Mesenteric fat pad (tissue), 1 donor: Measurements from ENCODE around the gene SNED1. TPM values are rescaled to one million over a fixed set of nuclear protein-coding genes. Genes with fewer than 3 reads are reported as not detected.

Experiments
- DNase-seq: peaks from one replicate; pipeline ENCODE4 v3.0.0-alpha.2; 2020; ENCODE audit warnings: low spot score
- total RNA-seq: library from RNA; stranded (reverse); fragmentation: NEBNext Ultra II Directional; extraction: Animal tissue kit (Norgen Biotek cat#: 25700); gene quantifications from one replicate; pipeline ENCODE4 v1.2.1, GENCODE V29; 2021
- donor health status: DM: yes; HTN: yes; CAD: no.

The SNED1 gene
- total RNA-seq, 1 donor from 2014 or later = 58.0 TPM

DNA sequence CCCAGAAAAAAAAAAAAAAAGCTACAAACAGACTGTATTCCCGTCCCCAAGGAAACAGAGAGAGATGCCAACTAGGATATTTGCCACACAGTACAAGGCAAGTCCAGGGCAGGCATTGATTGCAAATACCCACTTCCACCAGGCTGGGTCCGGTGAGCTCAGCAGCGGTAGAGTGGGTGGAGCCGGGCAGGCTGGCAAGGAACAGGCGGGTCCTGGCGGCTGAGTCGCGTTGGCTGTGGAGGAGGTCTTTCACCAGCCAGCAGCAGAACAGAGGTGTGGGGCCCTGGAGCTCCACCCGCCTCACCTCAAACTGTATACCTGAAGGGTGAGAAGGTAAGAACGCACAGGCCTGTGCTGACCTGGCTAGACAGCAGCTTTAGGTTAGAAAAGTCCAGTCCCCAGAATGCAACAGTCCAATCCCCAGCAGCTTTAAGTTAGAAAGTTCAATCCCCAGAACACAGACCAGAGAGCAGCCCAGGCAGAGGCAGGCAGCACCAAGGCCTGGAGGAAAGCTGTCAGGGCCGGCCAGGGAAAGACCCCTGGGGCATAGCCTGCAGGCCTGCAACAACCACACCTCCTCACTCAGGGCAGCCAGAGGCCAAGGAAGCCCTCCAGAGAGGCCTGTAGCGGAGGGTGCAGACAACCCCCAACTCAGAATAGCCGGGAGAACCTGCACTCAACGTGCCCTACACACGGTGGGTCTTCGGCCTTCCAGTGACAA, 125.6 kb downstream of the SNED1 start:
- no peak for DNase-seq

- no peak for DNase-seq
Measured at GRCh38 chr2:241125626-241126025, 127.2 kb downstream of the SNED1 start.

DNA sequence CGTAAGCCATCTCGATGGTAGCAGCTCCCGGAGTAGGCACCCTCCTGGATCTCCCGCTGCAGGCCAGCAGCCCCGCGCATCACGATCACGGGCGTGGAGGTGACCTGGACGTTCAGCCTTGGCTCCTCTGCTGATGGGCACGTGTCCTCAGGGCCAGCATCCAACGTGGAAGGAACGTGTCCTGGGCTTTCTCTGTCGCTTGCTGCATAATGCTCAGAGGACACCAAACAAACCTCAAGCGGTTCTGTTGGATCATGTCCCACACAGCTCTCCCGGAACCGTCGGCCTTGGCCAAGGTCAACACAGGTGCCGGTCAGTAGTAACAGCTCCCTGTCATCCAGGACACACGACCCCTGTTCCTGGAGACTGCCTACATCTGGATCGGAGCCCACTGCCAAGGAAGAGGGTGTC, 127.8 kb downstream of the SNED1 start:
- DNase-seq = no peak

GRCh38 chr2:241126771-241127202, 128.4 kb downstream of the SNED1 start:
- no peak for DNase-seq

- DNase-seq = no peak
Measured at GRCh38 chr2:241128266-241128665, 129.8 kb downstream of the SNED1 start.

- no peak for DNase-seq
Measured at GRCh38 chr2:241129086-241129871, 130.9 kb downstream of the SNED1 start.

DNA sequence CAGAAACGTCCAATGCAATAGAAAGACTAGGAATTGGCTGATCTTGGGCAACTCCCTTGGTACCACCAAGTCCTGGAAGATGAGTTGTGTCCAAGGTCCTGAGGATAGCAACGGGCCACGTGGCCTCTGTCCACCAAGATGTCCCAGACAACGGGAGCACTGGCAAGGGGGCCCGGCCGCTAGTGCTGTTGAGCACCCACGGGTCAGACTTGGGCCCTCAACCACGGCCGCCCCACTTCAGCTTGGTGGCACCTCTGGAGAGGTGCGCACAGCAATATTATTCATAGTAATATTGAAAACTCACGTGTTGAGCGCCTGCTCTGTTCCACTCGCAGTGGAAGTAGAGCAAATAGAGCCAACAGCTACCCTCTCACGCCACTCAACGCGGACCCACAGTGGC, 131.9 kb downstream of the SNED1 start:
- DNase-seq = no peak

DNA sequence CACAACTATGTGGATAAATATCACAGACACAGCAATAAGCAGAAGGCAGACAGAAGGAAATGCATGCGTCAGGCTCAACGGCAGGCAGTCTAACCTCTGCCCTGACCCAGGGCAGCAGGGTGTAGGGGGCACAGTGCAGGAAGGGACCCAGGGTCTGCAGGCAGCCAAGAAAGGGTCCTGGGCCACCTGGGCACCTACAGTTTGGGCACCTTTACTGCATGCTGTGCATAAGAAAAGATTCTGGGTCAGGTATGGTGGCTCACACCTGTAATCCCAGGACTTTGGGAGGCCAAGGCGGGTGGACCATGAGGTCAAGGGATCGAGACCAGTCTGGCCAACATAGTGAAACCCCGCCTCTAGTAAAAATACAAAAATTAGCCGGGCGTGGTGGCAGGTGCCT, 133.1 kb downstream of the SNED1 start:
- no peak for DNase-seq

- no peak for DNase-seq
Measured at GRCh38 chr2:241132538-241133435, 134.4 kb downstream of the SNED1 start.

DNA sequence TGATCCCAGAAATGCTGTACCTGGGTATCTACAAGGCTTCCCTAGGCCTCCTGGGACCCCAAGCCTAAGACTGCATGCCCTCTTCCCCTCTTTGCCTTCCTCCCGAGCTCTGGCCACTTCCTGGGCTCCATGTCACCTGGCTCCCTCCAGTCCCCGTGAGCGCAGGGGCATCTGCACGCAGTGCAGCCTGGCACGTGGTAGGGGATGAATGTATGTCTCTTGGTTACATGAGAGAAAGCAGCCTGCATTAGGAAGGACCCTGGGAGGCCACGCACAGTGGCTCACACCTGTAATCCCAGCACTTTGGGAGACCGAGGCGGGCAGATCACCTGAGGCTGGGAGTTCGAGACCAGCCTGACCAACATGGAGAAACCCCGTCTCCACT, 135.0 kb downstream of the SNED1 start:
- DNase-seq = no peak

- no peak for DNase-seq
Measured at GRCh38 chr2:241134711-241135110, 136.3 kb downstream of the SNED1 start.

DNA sequence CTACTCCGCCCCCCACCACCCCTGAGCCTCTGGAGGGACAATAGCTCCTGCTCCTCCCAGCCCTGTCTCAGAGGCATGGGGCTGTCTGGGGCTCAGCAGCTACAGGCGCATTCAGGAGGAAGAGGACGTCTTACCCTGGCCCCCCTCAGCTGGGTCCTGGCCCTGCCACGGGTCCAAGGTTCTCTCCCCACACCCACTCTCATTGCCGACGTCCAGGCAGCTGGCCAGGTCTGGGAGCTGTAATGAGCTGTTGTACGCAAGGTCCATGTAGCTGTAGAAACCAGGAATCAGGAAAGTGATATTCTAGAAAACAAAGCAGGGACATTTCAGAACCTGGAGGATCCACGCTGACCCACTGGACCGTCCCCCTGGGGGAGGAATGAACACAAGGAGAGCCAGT, 137.3 kb downstream of the SNED1 start:
- DNase-seq = no peak

DNA sequence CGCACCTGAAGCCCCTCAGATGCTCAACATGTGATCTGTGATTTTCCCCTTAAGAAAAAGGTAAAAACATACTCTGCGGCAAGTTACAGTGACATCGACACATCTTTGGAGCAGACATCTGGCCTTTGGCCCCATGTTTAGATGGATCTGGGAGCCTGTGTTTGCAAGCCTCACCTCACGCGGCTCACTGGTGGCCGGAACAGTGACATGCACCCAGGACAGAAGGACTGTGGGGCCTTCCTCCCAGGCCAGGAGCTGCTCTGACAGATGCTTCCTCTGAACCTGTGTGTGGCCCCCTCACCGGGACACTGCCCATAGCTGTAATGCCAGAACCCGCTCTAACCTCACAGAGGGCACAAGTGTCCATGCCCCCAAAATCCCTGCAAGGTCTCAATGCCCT, 137.8 kb downstream of the SNED1 start:
- no peak for DNase-seq

GRCh38 chr2:241136661-241137260, 138.3 kb downstream of the SNED1 start:
- DNase-seq = no peak

DNA sequence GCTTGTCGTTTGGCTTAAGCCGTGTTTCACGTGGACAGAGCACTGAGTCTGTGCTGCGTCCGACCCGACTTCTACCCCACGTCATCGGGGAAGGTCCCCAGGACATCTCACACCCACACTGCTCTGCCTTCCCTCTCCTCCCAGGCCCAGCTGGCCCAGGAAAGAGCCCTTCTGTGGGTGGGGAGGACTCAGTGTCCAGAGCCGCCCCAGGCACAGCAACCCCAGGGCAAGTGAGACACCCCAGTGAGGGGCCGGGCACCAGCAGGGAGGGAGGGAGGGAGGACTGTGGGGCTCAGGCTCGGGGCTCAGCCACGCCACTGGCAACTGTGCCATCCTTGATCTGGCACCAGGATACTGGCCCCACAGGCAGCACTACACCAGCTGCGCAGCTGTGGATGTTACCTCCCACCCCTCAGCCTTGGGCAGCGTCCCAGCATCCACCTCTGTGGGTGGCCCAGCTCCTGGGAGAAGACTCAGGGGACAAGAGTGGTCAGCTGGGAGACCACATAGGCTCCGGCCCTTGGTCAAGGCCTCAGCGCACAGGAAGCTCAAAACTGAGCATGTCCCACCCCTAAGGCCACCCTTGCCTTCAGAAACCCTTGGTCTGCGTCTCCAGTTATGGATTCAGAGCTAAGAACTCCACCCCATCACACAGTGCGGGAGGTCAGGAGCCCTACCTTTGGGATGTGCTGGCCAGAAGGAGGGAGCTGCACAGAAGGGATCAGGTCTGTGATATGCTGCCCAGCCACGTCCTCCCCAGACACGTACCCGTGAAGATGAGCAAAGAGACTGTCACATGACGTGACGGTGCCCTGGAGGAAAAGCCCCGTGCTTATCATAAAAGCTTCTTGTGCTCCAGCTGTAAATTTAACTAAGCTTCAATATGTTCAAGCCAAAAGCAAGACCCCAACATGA, 139.1 kb downstream of the SNED1 start:
- no peak for DNase-seq

- DNase-seq = no peak
Measured at GRCh38 chr2:241138471-241138870, 140.1 kb downstream of the SNED1 start.

GRCh38 chr2:241139531-241140444, 141.4 kb downstream of the SNED1 start:
- DNase-seq = no peak

- DNase-seq = no peak
Measured at GRCh38 chr2:241140445-241140840, 142.0 kb downstream of the SNED1 start.

DNA sequence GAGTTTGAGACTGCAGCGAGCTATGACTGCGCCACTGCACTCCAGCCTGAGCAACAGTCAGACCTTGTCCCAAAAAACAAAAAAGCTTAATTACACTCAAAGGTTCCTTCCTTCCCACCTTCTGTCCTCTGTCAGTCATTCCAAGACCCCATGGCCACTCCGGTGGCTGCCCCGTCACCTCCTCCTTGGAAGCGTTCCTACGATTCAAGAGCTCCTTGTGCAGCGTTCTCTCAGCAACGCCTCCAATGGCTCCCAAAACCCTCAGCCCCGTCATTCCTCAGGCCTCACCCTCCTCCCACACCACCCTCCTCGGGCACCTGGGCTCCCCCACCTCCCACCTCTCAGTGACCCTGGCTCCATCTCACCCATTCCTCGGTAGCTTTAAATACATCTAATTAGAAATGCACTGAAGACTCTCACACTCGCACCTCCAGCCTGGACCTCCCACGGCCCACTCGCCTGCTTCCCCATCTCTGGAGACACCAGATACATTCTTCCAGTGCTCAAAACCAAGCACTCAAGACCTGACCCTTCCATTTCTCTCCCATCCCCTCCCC, 142.9 kb downstream of the SNED1 start:
- DNase-seq = no peak
